Endothelial cell of umbilical vein (primary cell): ENCODE results near the gene NUDT14. TPM values are rescaled to one million over a fixed set of nuclear protein-coding genes. Genes with fewer than 3 reads are reported as not detected.

ENCODE experiments used
- BruUV-seq: library from RNA; stranded (reverse); fragments of 400-500 nt; replicated peaks from 2 replicates; lab custom pipeline; 2021; lab: Mats Ljungman, UMichigan
- CTCF ChIA-PET: fragments of 300-600, 350-600 bp; sonication (Branson Sonifier 250); formaldehyde crosslinking; loops from one replicate; lab custom pipeline; 2021; ENCODE audit warnings: antibody characterized with exemption, inconsistent platforms; lab: Charles Lee
- POLR2A ChIA-PET: fragments of 300-600, 350-600 bp; sonication (Branson Sonifier 250); formaldehyde crosslinking; loops from one replicate; lab custom pipeline; 2021; ENCODE audit warnings: antibody characterized with exemption, inconsistent platforms; lab: Charles Lee
- DNase-seq: peaks from one replicate; pipeline ENCODE4 v3.0.0-alpha.2; 2011; ENCODE audit warnings: low read depth, low spot score
- FAIRE-seq: peaks from 2 replicates; lab custom pipeline; 2011; peaks lifted over from hg19 to GRCh38; lab: Jason Lieb, UNC
- H2AFZ ChIP-seq: 2 replicates; pipeline ENCODE4 v1.6.0; 2012; ENCODE audit warnings: low read depth, low read length, control low read depth, inconsistent platforms
- H3K27ac ChIP-seq: 2 replicates; pipeline ENCODE4 v1.5.1; 2011; ENCODE audit warnings: low read depth, mild to moderate bottlenecking, control low read depth, low read length, moderate library complexity; ENCODE audit not compliant: insufficient read depth
- H3K27me3 ChIP-seq, 2 experiments: 2 replicates each; pipeline versions ENCODE4 v1.6.0 to v1.6.1; 2011; ENCODE audit warnings: low read length in 2 of 2, mixed read lengths in 1 of 2; ENCODE audit not compliant: control insufficient read depth in 2 of 2, insufficient read depth in 2 of 2
- H3K36me3 ChIP-seq, 2 experiments: 2 replicates in 1 of 2; 3 replicates in 1 of 2; pipeline ENCODE4 v1.5.1; 2011; ENCODE audit warnings: low read length in 2 of 2, mild to moderate bottlenecking in 1 of 2, moderate library complexity in 1 of 2; ENCODE audit not compliant: control insufficient read depth in 2 of 2, insufficient read depth in 2 of 2; ENCODE audit errors: extremely low read depth in 1 of 2
- H3K4me1 ChIP-seq: 3 replicates; pipeline ENCODE4 v1.5.1; 2011; ENCODE audit warnings: mild to moderate bottlenecking, low read length; ENCODE audit not compliant: control insufficient read depth, insufficient read depth; ENCODE audit errors: extremely low read depth
- H3K4me2 ChIP-seq: 2 replicates; pipeline ENCODE4 v1.6.1; 2011; ENCODE audit warnings: low read length, control low read depth, mixed read lengths; ENCODE audit not compliant: insufficient read depth
- H3K4me3 ChIP-seq, 3 experiments: fragments of 200-600 bp in 1 of 3; sonication (generic), shearing (Covaris generic) in 1 of 3; replicated peaks in 1 of 3; 2 replicates each; pipeline ENCODE4 v1.5.1; 2011 to 2016; ENCODE audit warnings: control low read depth in 3 of 3, low read length in 3 of 3, mild to moderate bottlenecking in 2 of 3, inconsistent platforms in 1 of 3, low read depth in 1 of 3, moderate library complexity in 1 of 3; ENCODE audit not compliant: insufficient read depth in 1 of 3
- H3K79me2 ChIP-seq: 2 replicates; pipeline ENCODE4 v1.6.0; 2012; ENCODE audit warnings: low read length, inconsistent platforms; ENCODE audit not compliant: control insufficient read depth, insufficient read depth
- H3K9ac ChIP-seq: replicated peaks from 2 replicates; pipeline ENCODE3; 2011; ENCODE audit warnings: low read length, control low read depth; ENCODE audit not compliant: insufficient read depth; ENCODE audit errors: extremely low read depth
- H3K9me1 ChIP-seq: replicated peaks from 3 replicates; pipeline ENCODE4 v1.6.0; 2011; ENCODE audit warnings: mild to moderate bottlenecking, low read length; ENCODE audit not compliant: control insufficient read depth, insufficient read depth; ENCODE audit errors: extremely low read depth
- H3K9me3 ChIP-seq: replicated peaks from 2 replicates; pipeline ENCODE4 v1.5.1; 2012; ENCODE audit warnings: low read length, inconsistent platforms; ENCODE audit not compliant: control insufficient read depth, insufficient read depth
- H4K20me1 ChIP-seq: replicated peaks from 2 replicates; pipeline ENCODE3; 2011; ENCODE audit warnings: mild to moderate bottlenecking, low read length; ENCODE audit not compliant: control insufficient read depth, insufficient read depth; ENCODE audit errors: extremely low read depth
- CTCF ChIP-seq, 2 donors: IDR thresholded peaks; 1 replicate in 1 of 2; 2 replicates in 1 of 2; pipeline ENCODE4 v1.5.1; 2011; ENCODE audit warnings: low read length in 2 of 2, mild to moderate bottlenecking in 2 of 2, moderate library complexity in 2 of 2, control low read depth in 1 of 2, inconsistent platforms in 1 of 2, low read depth in 1 of 2; ENCODE audit not compliant: insufficient read depth in 1 of 2; ENCODE audit errors: extremely low read depth in 1 of 2
- EZH2 ChIP-seq: IDR thresholded peaks from 2 replicates; pipeline ENCODE4 v1.6.1; 2012; ENCODE audit warnings: borderline replicate concordance, low read depth, mild to moderate bottlenecking, moderate library complexity, low read length, inconsistent platforms; ENCODE audit not compliant: severe bottlenecking
- FOS ChIP-seq: IDR thresholded peaks from 2 replicates; pipeline ENCODE4 v1.6.1; 2011; ENCODE audit warnings: mild to moderate bottlenecking, low read length, moderate library complexity, borderline replicate concordance; ENCODE audit not compliant: insufficient read depth
- GATA2 ChIP-seq: IDR thresholded peaks from 2 replicates; pipeline ENCODE4 v1.7.0; 2011; ENCODE audit warnings: low read depth, mild to moderate bottlenecking, moderate library complexity, mixed read lengths, low read length; ENCODE audit not compliant: insufficient read length, insufficient read depth
- JUN ChIP-seq: IDR thresholded peaks from 2 replicates; pipeline ENCODE4 v1.6.1; 2011; ENCODE audit warnings: borderline replicate concordance, low read depth; ENCODE audit not compliant: insufficient read length, insufficient read depth
- MAX ChIP-seq: IDR thresholded peaks from 2 replicates; pipeline ENCODE4 v1.6.1; 2011; ENCODE audit not compliant: insufficient read depth, insufficient read length
- MYC ChIP-seq: IDR thresholded peaks from one replicate; pipeline ENCODE4 v1.6.1; 2011; ENCODE audit warnings: mild to moderate bottlenecking, low read depth, low read length
- POLR2A ChIP-seq: IDR thresholded peaks from 2 replicates; pipeline ENCODE4 v1.6.1; 2012; ENCODE audit warnings: low read depth, mild to moderate bottlenecking, control low read depth, low read length
- POLR2AphosphoS5 ChIP-seq: IDR thresholded peaks from 2 replicates; pipeline ENCODE4 v1.6.1; 2012; ENCODE audit warnings: low read depth, mild to moderate bottlenecking, control low read depth, low read length, moderate library complexity; ENCODE audit not compliant: insufficient read depth
- dilution Hi-C: fragments of 300-500 bp; cut with MboI; formaldehyde crosslinking; loops from one replicate; pipeline ENCODE4 v1.15.0; 2019; ENCODE audit warnings: low sequenced_read_pairs; ENCODE audit not compliant: extremely low pct_ligation_motif_present
- intact Hi-C: fragments of 100-400 bp; cut with micrococcal nuclease; formaldehyde crosslinking; loops from one replicate; pipeline ENCODE4 v1.10.0; 2022
- polyA plus RNA-seq, 4 experiments: library from polyadenylated mRNA; depleted of rRNA in 3 of 4; stranded (reverse) in 3 of 4; unstranded in 1 of 4; fragments of >200 nt; gene quantifications; 2 replicates each; pipeline versions ENCODE4 v1.2.1 to v1.2.3, GENCODE V29; 2011 to 2012; ENCODE audit warnings: missing spikeins in 1 of 4
- total RNA-seq: library from RNA; stranded (reverse); gene quantifications from 2 replicates; pipeline ENCODE4 v1.2.3, GENCODE V29; 2021

NUDT14 gene
- total and polyA plus RNA-seq, 2 donors (not counting 3 experiments of a cell fraction or from before 2014, with no cell fraction given), result 97.7 to 103 TPM

- no TSS peak for BruUV-seq
- CTCF ChIA-PET, result no interaction called here
- Histone ChIP-seq H3K4me2 (no peak overlapping the region), H3K27me3 (no peaks in the 10 kb centered on the region), H3K9me1 (no peaks in the 10 kb centered on the region), H3K79me2 (no peaks in the 10 kb centered on the region), H3K4me1 (no peaks in the 10 kb centered on the region), H3K27ac (no peak overlapping the region), H3K9me3 (no peaks in the 10 kb centered on the region), H3K4me3 (no peak overlapping the region), H3K36me3 (peaks cover 0 to 30% of the 10 kb centered on the region in 2 experiments), H4K20me1 (no peaks in the 10 kb centered on the region), H2AFZ (no peak overlapping the region), H3K9ac (no peak overlapping the region)
- TF ChIP-seq CTCF (IDR thresholded peaks at IDR 0.05; ENCODE audit: extremely low read depth in 1 of 2, insufficient read depth in 1 of 2, low read depth in 1 of 2, low read length in 2 of 2), result no peak
- no peak for TF ChIP-seq POLR2AphosphoS5
- no peak for TF ChIP-seq GATA2
- no peak for TF ChIP-seq JUN
- TF ChIP-seq MYC, result no peak
- TF ChIP-seq POLR2A, result no peak
- no peak for TF ChIP-seq MAX
- no peak for TF ChIP-seq EZH2
- TF ChIP-seq FOS, result no peak
- POLR2A ChIA-PET, result no interaction called here
- DNase-seq, result no peak
- FAIRE-seq, result no peak
- dilution Hi-C loops, result no loop called here
- intact Hi-C loops, result no loop called here
Observed at GRCh38 chr14:105217774-105218173, 36.7 kb upstream of the NUDT14 start.
